Thyroid gland (tissue), 4 donors: Measurements from ENCODE around the gene EIF4A3.

Experiments
- CTCF ChIP-seq, 6 experiments: fragments of 200-600 bp in 3 of 6; fragments of 450-650 bp in 3 of 6; sonication (generic) in 3 of 6; IDR thresholded peaks; one replicate each; pipeline ENCODE4 v1.5.1; 2016 to 2019; ENCODE audit warnings: antibody characterized with exemption in 6 of 6, mild to moderate bottlenecking in 2 of 6, inconsistent platforms in 1 of 6, moderate library complexity in 1 of 6
- POLR2A ChIP-seq, 2 donors: fragments of 450-650 bp; IDR thresholded peaks; one replicate each; pipeline ENCODE4 v1.6.1; 2017; ENCODE audit warnings: antibody characterized with exemption in 2 of 2, mild to moderate bottlenecking in 2 of 2, moderate library complexity in 1 of 2

GRCh38 chr17:80183581-80184422, 36.9 kb upstream of the EIF4A3 start:
- no peak for TF ChIP-seq CTCF (IDR thresholded peaks at IDR 0.05)
- no peak for TF ChIP-seq POLR2A (IDR thresholded peaks at IDR 0.05)
